Measurements from ENCODE around the gene IL5.

IL5 gene

GRCh38 chr5:132492386-132493125, 50.8 kb downstream of the IL5 start:
- Histone ChIP-seq H3K27ac (replicated peaks; ENCODE audit: low read length) (no peak overlapping the region), H3K9ac (ENCODE audit: low read depth, low read length, poor library complexity) (no peak overlapping the region), H2AFZ (ENCODE audit: low read length) (no peak overlapping the region), H2BK15ac (ENCODE audit: low read length) (no peak overlapping the region), H3K4me3 (ENCODE audit: low read length in 2 of 2) (no peak overlapping the region), H3K4ac (ENCODE audit: low read length) (no peak overlapping the region), H2AK5ac (ENCODE audit: low read depth, low read length) (no peak overlapping the region), H3K79me1 (ENCODE audit: low read depth, low read length) (no peaks in the 10 kb centered on the region), H3K36me3 (replicated peaks in 1 of 2; ENCODE audit: control insufficient read depth in 2 of 2, insufficient read depth in 2 of 2, low read length in 2 of 2) (peaks cover 0 to 9% of the 10 kb centered on the region in 2 donors), H3K18ac (ENCODE audit: low read length) (no peak overlapping the region), H2BK5ac (ENCODE audit: low read length) (no peak overlapping the region), H2BK12ac (ENCODE audit: low read length) (no peak overlapping the region), H3K9me3 (replicated peaks in 1 of 2; ENCODE audit: control insufficient read depth in 2 of 2, insufficient read depth in 1 of 2, low read depth in 1 of 2, low read length in 2 of 2) (no peaks in the 10 kb centered on the region), H3K27me3 (ENCODE audit: control insufficient read depth in 3 of 3, insufficient read depth in 3 of 3, low read depth in 1 of 3, low read length in 3 of 3) (peaks cover 6 to 46% (median 43%) of the 10 kb centered on the region in 3 experiments), H3K23ac (ENCODE audit: low read depth, low read length, poor library complexity) (no peak overlapping the region), H4K8ac (ENCODE audit: low read depth, low read length) (no peak overlapping the region), H3K14ac (ENCODE audit: low read length) (no peak overlapping the region), H3K4me2 (ENCODE audit: insufficient read depth, low read length, poor library complexity, severe bottlenecking) (no peak overlapping the region), H2BK120ac (ENCODE audit: low read depth, low read length) (no peak overlapping the region), H3K4me1 (ENCODE audit: control insufficient read depth in 2 of 2, insufficient read depth in 1 of 2, low read depth in 1 of 2, low read length in 2 of 2) (peaks cover 16 to 18% of the 10 kb centered on the region in 2 donors), H4K91ac (ENCODE audit: low read depth, low read length, poor library complexity) (no peak overlapping the region)
- WGBS, 2 donors (ENCODE audit: extremely low coverage in 2 of 2, insufficient read length in 2 of 2, insufficient replicate concordance in 1 of 2) = no CpG with 5 or more reads among the region's 3 CpGs
- no peak for DNase-seq (ENCODE audit: low spot score)

Data from neuronal stem cell (in vitro differentiated cells).